ENCODE measurements around the gene ZNF521.

DNA sequence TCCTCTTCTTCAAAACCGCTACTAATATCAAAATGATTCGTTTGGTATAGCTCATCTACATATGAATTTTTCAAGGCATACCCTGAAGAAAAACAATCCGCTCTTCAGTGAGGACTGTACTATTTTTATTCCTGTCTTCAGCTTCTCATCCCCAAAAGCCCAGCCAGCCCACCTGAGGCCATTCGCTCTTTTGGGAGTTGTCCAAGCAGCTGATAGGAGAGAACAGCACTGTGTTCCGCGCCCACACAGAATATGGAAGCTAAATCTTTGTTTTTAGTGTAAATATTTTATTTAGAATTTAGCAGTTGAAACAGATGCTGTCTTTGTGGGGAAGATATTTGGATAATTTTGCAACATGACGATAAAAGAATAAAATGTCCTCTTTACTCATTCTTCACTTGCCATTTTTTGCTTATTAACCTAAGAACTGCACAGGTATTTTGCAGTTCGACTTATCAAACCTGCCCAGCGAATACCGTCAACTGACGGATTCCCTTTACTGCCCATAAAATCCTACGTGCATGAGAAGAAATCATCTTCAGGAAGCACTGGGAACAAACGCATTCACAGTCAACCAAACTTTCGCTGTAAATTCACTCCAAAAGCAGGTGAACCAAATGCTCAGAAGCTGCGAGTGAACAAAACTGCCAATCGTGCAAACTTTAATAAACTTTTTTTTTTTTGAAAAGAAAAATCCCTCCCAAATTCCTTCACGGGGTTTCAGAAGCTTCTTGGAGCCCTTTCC is 3.4 kb downstream of the ZNF521 start:
- TF ChIP-seq, protein P1, sequence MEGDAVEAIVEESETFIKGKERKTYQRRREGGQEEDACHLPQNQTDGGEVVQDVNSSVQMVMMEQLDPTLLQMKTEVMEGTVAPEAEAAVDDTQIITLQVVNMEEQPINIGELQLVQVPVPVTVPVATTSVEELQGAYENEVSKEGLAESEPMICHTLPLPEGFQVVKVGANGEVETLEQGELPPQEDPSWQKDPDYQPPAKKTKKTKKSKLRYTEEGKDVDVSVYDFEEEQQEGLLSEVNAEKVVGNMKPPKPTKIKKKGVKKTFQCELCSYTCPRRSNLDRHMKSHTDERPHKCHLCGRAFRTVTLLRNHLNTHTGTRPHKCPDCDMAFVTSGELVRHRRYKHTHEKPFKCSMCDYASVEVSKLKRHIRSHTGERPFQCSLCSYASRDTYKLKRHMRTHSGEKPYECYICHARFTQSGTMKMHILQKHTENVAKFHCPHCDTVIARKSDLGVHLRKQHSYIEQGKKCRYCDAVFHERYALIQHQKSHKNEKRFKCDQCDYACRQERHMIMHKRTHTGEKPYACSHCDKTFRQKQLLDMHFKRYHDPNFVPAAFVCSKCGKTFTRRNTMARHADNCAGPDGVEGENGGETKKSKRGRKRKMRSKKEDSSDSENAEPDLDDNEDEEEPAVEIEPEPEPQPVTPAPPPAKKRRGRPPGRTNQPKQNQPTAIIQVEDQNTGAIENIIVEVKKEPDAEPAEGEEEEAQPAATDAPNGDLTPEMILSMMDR (IDR thresholded peaks at IDR 0.05), result no peak
- no peak for TF ChIP-seq POLR2AphosphoS5 (IDR thresholded peaks at IDR 0.05)

All from breast epithelium (tissue), 3 donors.